ENCODE measurements around the gene PRR5. TPM values are rescaled to one million over a fixed set of nuclear protein-coding genes. Genes with fewer than 3 reads are reported as not detected.

The PRR5 gene
- total RNA-seq, 4 donors from 2014 or later, result 4.2 to 9.8 (median 7.1) TPM

- ATAC-seq, result no peak
- 7 to 34% methylated on average over 3 to 10 of the region's 29 CpGs for whole genome bisulfite sequencing, 2 donors (ENCODE audit: low coverage in 1 of 2)
- Histone ChIP-seq H3K4me1 (peaks cover 0 to 19% (median 7%) of the 10 kb centered on the region in 3 donors), H3K27ac (no peak overlapping the region), H3K27me3 (peaks cover 91% of the 10 kb centered on the region), H3K9me3 (peaks cover 0 to 15% (median 0%) of the 10 kb centered on the region in 3 donors), H3K4me3 (no peak overlapping the region), H3K36me3 (no peaks in the 10 kb centered on the region)
- TF ChIP-seq CTCF (IDR thresholded peaks at IDR 0.05), result no peak
- no peak for TF ChIP-seq POLR2A (IDR thresholded peaks at IDR 0.05)
- TF ChIP-seq EP300 (IDR thresholded peaks at IDR 0.05), result no peak
- TF ChIP-seq POLR2AphosphoS5 (IDR thresholded peaks at IDR 0.05), result no peak
These were observed 51.4 kb downstream of the PRR5 start for GRCh38 chr22:44753189-44754042.

DNA sequence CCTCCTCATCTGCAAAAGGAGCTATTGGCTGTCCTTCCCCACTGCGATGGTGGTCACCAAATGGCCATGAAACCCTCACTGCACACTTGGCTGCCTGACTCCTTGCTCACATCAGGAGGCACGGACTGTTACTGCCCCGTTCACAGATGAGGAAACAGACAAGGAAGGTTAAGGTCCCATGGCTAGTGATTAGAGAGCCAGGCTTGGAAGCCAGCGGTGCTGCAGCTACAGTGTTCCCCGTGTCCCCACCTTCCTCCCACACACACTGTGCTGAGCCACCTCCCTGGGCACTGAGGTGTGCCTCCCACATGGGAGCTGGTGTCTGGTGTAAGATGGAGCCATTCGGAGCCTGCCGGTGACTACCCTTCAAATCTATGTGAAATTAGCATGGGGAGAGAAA, 53.0 kb downstream of the PRR5 start:
- 40 to 78% methylated on average over 1 to 4 of the region's 7 CpGs for WGBS, 2 donors (ENCODE audit: low coverage in 1 of 2)
- Histone ChIP-seq H3K36me3 (no peaks in the 10 kb centered on the region), H3K4me1 (peaks cover 0 to 19% (median 7%) of the 10 kb centered on the region in 3 donors), H3K4me3 (no peak overlapping the region), H3K27me3 (peaks cover 91% of the 10 kb centered on the region), H3K9me3 (peaks cover 0 to 15% (median 0%) of the 10 kb centered on the region in 3 donors), H3K27ac (no peak overlapping the region)
- ATAC-seq, result no peak
- TF ChIP-seq POLR2AphosphoS5 (IDR thresholded peaks at IDR 0.05) (no peak), EP300 (IDR thresholded peaks at IDR 0.05) (no peak), CTCF (IDR thresholded peaks at IDR 0.05) (no peak), POLR2A (IDR thresholded peaks at IDR 0.05) (no peak)

DNA sequence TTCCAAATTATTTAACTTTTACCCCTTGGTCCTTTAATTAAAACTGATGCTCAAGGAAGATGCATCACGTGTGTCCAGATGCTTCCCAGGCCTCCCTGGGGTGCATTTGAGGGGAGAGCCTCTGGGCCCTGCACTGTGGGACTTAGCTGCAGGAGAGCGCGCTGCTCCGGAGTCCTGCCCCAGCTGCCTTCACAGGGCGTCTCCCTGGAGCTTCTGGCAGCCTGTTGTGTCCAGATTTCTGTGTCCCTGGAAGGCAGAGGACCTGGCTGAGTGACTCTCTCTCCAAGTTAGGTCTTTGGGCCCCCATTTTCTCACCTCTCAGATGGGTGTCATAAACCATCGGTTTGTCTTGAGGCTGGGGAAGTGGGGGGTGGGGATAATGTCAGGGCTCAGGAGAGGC, 53.4 kb downstream of the PRR5 start:
- ATAC-seq, result no peak
- H3K27me3 ChIP-seq, result peaks cover 87% of the 10 kb centered on the region
- H3K4me3 ChIP-seq, result no peak overlapping the region
- peaks cover 0 to 15% (median 0%) of the 10 kb centered on the region in 3 donors for H3K9me3 ChIP-seq
- peaks cover 0 to 19% (median 7%) of the 10 kb centered on the region in 3 donors for H3K4me1 ChIP-seq
- 56% methylated on average over 4 of the region's 6 CpGs; no CpG with 5 or more reads in 1 of the 2 donors for WGBS, 2 donors (ENCODE audit: low coverage in 1 of 2)
- no peak for TF ChIP-seq POLR2A (IDR thresholded peaks at IDR 0.05)
- no peak for TF ChIP-seq POLR2AphosphoS5 (IDR thresholded peaks at IDR 0.05)
- no peak for TF ChIP-seq CTCF (IDR thresholded peaks at IDR 0.05)
- no peak for TF ChIP-seq EP300 (IDR thresholded peaks at IDR 0.05)
- H3K27ac ChIP-seq, result no peak overlapping the region
- no peaks in the 10 kb centered on the region for H3K36me3 ChIP-seq

DNA sequence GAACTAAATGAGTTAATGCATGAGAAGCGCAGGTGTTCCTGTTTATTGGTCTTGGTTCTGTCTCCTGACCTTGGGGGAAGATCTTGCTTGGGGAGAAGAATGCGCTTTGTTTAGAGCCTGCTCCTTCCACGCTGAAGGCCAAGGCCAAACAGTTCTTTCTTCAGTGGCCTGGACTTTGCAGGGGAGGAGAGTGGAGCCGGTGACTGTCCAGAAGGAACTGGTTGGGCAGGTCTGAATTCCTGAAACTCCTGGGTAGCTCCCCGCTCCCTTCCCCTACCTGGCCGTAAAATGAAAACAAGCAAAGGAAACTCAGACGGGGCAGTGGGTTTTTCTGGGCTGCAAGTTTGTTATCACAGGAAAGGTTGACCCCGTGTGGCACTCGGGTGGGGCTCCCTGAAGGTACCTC, 54.0 kb downstream of the PRR5 start:
- TF ChIP-seq CTCF (IDR thresholded peaks at IDR 0.05) (no peak), POLR2AphosphoS5 (IDR thresholded peaks at IDR 0.05) (no peak), EP300 (IDR thresholded peaks at IDR 0.05) (no peak), POLR2A (IDR thresholded peaks at IDR 0.05) (no peak)
- peaks cover 0 to 19% (median 7%) of the 10 kb centered on the region in 3 donors for H3K4me1 ChIP-seq
- H3K4me3 ChIP-seq, result no peak overlapping the region
- no peaks in the 10 kb centered on the region for H3K36me3 ChIP-seq
- H3K9me3 ChIP-seq, result peaks cover 0 to 15% (median 0%) of the 10 kb centered on the region in 3 donors
- ATAC-seq, result no peak
- WGBS, 2 donors (ENCODE audit: low coverage in 1 of 2), result 70% methylated on average over 8 of the region's 9 CpGs; no CpG with 5 or more reads in 1 of the 2 donors
- H3K27ac ChIP-seq, result no peak overlapping the region
- H3K27me3 ChIP-seq, result peaks cover 81% of the 10 kb centered on the region

All from gastroesophageal sphincter (tissue), 4 donors.